ENCODE data around the gene BACE2.

The BACE2 gene

GRCh38 chr21:41168391-41169257 lies 664 bp downstream of the BACE2 start:
- DNase-seq (ENCODE audit: low read depth), result no peak

GRCh38 chr21:41169258-41169576 lies 1.3 kb downstream of the BACE2 start:
- TF ChIP-seq CTCF (IDR thresholded peaks at IDR 0.05; ENCODE audit: control insufficient read depth, extremely low read depth, insufficient read depth), result no peak
- no peak overlapping the region for H3K4me3 ChIP-seq (ENCODE audit: low read depth, low read length)
- DNase-seq (ENCODE audit: low read depth), result no peak

More at GRCh38 chr21:41168391-41169257, 664 bp downstream of the BACE2 start:
- peak overlapping the region; percentile 49 for H3K4me3 ChIP-seq (ENCODE audit: low read depth, low read length)
- no peak for TF ChIP-seq CTCF (IDR thresholded peaks at IDR 0.05; ENCODE audit: control insufficient read depth, extremely low read depth, insufficient read depth)

GRCh38 chr21:41169701-41170100 lies 1.7 kb downstream of the BACE2 start:
- no peak for TF ChIP-seq CTCF (IDR thresholded peaks at IDR 0.05; ENCODE audit: control insufficient read depth, extremely low read depth, insufficient read depth)
- DNase-seq (ENCODE audit: low read depth), result no peak
- no peak overlapping the region for H3K4me3 ChIP-seq (ENCODE audit: low read depth, low read length)

GRCh38 chr21:41170442-41170841 lies 2.5 kb downstream of the BACE2 start:
- DNase-seq (ENCODE audit: low read depth), result no peak
- H3K4me3 ChIP-seq (ENCODE audit: low read depth, low read length), result no peak overlapping the region
- peak; percentile 49 for TF ChIP-seq CTCF (IDR thresholded peaks at IDR 0.05; ENCODE audit: control insufficient read depth, extremely low read depth, insufficient read depth)

GRCh38 chr21:41170859-41171609 lies 3.1 kb downstream of the BACE2 start:
- TF ChIP-seq CTCF (IDR thresholded peaks at IDR 0.05; ENCODE audit: control insufficient read depth, extremely low read depth, insufficient read depth), result no peak
- no peak for DNase-seq (ENCODE audit: low read depth)
- no peak overlapping the region for H3K4me3 ChIP-seq (ENCODE audit: low read depth, low read length)

GRCh38 chr21:41175080-41175479 lies 7.1 kb downstream of the BACE2 start:
- H3K4me3 ChIP-seq (ENCODE audit: low read depth, low read length), result no peak overlapping the region
- TF ChIP-seq CTCF (IDR thresholded peaks at IDR 0.05; ENCODE audit: control insufficient read depth, extremely low read depth, insufficient read depth), result no peak
- no peak for DNase-seq (ENCODE audit: low read depth)
